HG02943 (cell line): Measurements from ENCODE around the gene USP3.
A peak's percentile ranks its signal among the peaks of the same experiment; 100 is the strongest.

Experiments
- ATAC-seq: cut with Tn5 transposase; IDR thresholded peaks from one replicate; pipeline ENCODE4 v1.9.1; 2021; ENCODE audit warnings: mild to moderate bottlenecking, low read depth, moderate library complexity; ENCODE audit not compliant: unreplicated experiment

Gene USP3

DNA sequence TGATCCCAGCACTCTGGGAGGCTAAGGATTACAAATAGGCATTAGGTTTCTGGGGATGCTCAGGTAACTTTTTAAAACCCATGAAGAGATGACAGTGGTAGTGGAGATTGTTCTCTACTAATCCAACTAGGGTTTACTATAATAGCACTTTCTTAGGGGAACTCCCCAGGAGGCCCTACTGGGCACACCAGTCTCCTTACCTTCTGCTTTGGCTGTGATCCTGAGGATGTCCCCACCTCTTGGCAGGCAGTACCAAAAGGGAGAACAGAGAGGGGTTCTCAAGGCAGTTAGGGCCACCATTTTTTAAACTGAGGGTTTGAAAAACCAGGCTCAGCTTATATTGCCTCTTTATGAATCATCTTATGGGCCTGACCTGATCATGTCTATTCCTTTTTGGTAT is 77.8 kb downstream of the USP3 start:
- no peak for ATAC-seq

DNA sequence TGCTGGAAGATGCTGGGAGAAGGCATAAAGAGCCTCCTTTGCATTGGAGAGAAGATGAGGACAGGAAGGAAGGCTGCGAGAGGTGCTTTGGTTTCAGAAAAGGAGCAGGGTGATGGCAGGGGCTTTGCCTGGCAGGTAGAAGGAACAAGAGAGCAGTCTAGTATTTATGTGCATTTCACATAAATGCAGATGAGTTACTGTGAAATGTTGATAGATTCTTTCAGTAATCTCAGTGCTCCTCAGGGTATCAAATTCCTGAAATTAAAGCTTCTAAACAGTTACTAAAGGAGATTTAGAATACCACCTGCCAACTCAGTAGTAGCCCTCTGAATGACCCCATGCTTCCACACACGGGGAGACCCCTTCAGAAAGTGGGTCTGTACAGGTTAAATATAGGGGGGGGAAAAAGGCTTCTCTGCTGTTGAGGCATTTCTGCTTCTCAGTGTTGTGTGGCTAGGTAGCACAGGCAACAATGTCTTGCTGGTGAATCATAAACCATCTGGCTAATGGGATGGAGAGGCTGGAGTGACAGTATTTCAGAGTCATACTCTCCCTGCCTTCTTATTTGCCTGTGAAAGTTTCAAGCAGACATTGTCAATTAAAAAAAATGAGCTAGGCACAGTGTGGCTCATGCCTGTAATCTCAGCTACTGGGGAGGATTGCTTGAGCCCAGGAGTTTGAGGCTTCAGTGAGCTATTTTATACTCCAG is 78.5 kb downstream of the USP3 start:
- no peak for ATAC-seq

DNA sequence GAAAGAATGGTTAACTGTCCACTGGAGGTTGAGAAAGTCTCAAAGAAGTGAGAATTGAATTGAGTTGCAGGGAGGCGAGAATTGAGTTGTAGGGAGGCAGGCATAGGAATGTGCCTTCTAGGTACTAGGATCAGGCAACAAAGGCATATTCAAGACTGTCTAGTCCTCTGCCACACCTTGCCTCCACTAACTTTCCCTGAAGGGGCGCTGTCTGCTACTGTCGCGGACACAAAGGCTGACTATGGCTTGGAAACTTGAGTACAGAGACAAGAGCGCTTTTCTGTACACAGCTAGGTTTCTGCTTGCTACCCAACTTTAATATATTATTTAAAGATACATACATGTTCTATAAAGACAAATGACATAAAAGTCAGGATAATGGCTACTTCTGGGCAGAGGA is 82.4 kb downstream of the USP3 start:
- ATAC-seq, result no peak

DNA sequence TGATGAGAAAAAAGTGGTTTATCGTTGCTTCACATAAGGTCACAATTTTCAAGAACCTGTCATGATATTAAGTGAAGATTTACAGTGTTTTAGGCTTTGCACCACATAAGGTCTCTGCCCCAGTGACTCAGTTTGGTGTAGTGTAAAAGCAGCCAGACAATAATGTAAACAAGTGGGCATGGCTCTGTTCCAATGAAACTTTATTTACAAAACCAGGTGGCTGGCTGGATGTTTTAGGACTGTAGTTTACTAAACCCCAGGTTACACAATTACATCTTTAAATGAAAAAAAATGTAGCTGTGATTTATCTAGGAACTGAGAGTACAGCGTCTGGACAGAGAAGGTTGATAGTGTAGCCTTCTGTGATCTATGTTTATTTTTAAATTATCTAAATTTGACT is 83.1 kb downstream of the USP3 start:
- ATAC-seq, result no peak

DNA sequence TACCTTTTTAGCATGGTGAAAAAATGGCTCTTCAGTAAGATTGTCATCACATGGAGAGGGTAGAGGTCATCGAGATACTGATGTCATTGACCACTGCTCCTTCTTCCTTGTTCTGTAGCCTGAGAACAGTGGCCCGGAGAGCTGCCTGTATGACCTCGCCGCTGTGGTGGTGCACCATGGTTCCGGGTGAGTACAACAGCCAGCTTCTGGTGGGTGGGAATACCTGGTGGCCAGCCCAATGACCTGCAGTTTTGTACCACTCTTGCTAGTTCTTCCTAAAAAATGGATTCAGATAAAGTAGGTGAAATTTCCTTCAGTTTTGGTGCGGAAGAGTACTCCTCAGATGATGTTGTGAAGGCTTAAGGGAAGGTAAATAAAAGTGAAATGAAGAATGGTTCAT is 84.4 kb downstream of the USP3 start:
- ATAC-seq, result no peak

DNA sequence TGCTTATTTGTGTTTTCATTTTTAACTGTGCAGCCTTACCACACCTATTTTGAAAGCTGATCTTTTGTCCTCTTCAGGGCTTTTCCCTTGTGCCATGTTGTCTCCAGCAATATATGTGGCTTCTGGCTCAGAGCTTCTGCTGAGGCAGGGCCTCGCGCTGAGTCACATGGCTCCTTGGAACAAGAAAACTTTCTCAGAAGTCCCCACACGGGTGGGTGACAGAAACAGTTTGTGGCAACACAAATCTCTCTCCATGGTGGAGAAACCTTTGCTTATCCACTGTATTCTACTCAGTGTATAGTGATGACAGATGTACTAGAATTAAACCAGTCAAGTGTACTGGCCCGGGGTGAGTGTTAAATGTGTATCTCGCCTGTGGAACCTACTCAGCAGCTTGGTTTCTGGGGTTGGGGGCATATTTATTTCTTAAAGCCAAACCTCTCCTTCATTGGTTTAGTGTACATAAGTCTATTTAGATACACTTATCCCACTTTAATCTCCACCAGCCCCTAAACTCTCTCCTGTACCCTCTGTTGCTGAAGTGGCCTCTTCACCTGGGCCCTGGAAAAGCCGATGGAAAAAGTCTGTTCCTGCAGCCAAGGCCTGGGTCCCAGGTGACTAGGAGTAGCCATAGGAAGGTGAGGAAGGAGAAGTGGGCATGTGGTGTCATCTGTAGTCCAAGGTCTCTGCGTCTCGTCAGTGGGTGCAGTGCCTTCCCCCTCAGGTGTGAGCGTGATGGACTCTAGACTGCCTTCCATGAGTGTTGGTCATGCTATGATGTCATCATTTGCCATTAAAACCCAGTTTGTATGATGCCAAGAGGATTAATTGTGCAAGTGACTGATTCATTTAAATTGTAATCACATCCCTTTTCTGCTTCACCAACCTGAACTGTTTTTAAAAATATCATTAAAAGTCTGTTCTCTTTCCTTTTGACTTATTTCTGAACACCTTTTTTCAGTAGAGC is 89.6 kb downstream of the USP3 start:
- no peak for ATAC-seq

DNA sequence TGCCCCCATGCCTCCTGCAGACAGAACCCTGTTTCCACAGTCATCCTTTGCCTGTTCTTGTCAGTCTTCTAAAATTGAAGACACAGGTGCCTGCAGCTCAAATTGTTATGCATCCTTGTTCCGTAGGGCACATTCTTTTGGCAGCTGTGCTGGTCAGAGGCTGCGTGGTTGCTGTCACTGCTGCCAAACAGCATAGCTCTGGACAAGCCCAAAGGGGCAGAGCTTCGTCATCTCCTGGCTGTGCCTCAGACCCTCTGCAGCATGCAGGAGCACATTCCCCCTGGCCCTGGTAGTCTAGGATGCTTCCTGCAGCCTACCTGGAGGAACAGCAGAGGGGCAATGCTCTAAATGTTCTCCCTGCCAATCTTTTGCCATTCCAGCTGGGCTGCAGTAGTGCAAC is 90.7 kb downstream of the USP3 start:
- ATAC-seq, result no peak

DNA sequence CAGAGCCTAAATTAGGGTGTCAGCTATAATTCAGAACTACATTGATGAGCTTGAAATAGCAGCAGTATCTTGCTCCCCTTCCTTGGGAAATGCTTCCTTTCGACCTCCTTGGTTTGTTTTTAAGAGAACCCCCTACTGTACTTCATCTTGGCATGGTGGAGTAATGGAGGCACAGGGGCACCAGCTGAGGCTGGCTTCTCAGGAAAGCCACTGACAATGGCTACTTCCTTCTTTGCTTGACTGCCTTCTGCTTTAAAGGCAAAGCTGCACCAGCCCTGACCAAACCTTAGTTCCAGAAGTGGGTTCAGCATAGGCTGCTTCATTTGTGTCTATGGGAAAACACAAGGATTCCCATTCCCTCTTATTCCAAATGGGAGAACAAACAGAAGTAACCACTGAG is 91.3 kb downstream of the USP3 start:
- ATAC-seq, result no peak

DNA sequence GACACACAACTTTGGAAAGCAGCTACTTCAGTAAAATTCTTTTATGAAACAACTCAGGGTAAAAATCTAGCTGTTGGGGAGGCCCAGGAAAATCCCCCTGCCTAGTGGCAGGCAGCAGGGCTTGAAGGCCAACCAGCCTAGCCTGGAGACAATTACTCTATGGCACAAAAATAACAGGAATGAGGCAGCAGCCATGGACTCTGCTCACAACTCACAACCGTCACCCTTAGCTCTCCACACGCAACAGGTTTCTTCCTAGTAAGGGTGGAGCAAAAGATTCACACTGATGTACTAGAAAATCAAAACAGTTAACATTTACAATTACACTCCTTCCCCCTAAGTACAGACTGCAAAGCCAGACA is 92.3 kb downstream of the USP3 start:
- ATAC-seq, result no peak

DNA sequence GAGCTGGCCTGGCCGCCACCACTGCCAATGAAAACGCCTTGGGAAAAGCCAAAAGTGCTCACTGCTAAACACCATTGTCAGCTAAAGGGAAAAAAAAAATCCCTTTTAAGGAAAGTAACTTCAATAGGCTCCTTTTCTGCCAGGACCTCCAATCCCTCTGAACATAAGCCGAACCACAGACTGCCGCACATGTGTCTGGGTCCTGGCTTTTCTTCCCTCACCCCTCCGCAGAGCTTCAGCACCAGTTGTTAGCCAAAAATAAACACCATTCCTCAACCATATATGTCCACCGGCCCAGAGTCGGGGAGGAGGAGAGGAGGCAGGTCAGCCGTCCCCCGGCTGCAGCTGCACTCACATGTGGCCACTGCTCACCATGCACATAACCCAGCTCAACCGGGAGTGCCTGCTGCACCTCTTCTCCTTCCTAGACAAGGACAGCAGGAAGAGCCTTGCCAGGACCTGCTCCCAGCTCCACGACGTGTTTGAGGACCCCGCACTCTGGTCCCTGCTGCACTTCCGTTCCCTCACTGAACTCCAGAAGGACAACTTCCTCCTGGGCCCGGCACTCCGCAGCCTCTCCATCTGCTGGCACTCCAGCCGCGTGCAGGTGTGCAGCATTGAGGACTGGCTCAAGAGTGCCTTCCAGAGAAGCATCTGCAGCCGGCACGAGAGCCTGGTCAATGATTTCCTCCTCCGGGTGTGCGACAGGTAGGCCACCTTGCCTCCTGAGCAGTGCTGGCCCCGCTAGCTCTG is 92.8 kb downstream of the USP3 start, which contains the start of gene FBXL22:
FBXL22 (plus strand) TSS at position 350 of the 753 bp plus-strand sequence; CDS start at position 356, 6 bp downstream.
- ATAC-seq, result no peak

DNA sequence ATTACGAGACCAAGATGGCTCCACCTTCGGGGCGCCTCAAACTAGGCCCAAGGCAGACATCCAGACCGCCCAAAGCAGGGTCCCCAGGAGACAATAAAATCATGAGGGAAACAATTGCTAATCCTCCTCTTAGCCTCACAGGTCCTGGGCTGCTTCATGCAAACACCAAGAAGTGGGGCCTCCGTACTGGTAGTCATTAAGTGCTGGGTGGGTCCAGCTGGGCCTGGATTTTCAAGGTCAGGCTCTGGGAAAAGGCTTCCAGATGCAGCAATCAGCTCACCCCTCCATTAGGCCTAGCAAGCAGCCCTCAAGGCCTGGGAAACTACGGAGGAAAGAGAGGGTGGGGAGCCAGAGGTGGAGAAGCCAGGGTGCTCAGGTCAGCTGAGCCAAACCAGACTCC is 93.4 kb downstream of the USP3 start:
- ATAC-seq, result no peak

DNA sequence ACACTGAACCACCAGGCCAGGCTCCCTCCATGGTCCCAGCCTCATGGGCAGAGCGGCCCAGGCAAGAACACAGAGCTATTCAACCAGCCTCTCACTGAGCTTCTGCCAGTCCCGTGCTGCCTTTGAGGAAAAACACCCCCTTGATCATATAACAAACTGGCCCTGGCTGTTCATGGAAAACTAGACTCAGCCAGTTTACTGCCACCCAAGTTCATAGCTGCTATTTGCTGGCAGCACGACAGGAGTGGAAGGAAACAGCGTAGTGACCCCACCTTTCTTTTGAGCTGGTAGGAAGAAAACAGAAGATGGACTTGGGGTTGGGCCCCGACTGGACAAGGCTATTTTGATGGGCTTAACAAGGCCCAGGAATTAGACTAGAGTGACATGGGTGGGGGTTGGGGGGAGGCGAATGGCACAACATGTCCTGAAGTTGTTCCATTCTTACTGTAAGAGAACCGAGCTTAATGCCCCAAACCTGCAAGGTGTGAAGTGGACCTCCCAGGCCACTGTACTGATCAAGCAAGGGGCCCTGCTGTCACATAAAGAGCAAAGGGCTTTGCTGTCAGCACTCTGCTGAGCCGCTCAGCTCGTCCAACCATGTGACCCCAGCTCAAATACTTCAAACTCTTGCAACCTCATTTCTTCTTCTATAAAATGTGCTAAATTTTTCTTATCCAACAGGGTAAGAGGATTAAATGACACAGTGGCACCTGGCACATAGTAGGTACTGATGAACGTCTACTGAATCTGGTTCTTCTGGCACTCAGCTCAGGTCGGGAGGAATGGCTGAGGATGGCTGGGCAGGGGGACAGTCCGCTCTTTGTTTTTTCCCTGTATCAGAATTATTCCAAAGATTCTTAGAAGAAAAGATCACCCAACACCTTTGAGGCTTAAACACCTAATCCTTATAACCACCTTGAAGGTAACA is 94.3 kb downstream of the USP3 start:
- ATAC-seq, result no peak

DNA sequence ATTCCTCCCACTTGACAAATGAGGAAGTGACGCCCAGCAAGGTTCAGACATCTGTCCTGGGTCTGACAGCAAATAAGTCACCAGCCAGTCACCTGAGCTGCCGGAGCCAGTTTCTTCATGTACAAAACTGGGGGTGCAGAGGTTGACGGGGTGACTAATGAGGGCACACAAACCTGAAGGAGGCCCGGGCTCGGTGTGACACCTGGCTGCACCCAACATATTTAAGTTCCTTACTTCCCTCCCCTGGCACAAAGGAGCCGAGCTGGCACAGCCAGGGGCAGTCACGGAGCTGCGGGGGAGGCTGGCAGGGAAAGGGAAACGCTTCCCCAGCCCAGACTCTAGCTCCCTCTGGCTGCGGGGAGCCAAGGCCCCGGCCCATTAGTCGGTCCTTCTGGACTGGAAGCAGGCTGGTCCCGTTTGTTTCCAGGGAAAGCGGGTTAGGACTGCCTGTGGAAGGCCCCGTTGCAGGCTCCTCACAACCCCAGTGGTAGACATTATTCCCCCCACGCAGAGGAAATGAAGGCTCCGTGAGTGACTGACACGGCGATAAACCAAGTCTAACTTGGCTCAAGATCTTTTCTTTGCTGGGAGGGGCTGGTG is 95.1 kb downstream of the USP3 start:
- no peak for ATAC-seq

DNA sequence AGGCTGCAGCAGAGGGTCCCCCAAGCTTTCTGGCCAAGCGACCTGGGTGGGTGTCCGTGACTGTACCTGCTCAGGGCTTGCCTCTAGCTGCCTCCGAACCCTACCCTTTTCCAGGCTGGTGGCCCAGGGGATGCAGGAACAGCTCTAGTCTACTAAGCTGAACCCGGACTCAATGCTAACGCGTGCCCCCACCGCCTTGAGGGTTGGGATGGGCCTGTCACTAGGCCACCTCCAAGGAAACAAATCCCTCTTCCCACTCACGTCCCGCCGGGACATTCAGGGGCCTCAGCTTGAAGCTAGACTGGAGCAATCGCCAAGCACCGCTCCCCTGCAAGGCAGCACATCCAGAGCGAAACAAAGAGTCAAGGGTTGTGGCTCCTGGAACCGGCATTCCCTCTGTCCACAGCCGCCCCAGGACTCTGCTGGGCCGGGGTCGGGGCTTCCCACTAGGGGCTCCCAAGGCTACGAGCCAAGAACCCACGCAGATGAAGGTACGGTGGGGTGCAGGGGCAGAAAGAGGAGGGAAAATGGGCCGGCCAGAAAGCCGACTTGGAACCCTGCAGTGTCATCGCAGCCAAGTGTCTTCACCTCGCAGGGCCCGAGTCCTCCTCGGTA is 95.7 kb downstream of the USP3 start:
- ATAC-seq, result no peak

DNA sequence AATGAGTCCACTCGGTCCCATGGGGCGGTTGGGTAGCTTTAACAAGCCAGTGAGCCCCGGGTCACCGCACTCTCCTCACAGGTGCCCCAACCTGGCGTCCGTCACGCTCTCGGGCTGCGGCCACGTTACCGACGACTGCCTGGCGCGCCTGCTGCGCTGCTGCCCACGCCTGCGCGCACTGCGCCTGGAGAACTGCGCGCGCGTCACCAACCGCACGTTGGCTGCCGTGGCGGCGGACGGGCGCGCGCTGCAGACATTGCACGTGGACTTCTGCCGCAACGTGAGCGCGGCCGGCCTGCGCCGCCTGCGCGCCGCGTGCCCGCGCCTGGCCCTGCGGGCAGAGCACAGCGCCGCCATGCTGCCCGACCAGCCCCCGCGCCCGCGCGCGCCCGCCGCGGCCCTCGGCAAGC is 96.2 kb downstream of the USP3 start:
- peak; percentile 62 for ATAC-seq

DNA sequence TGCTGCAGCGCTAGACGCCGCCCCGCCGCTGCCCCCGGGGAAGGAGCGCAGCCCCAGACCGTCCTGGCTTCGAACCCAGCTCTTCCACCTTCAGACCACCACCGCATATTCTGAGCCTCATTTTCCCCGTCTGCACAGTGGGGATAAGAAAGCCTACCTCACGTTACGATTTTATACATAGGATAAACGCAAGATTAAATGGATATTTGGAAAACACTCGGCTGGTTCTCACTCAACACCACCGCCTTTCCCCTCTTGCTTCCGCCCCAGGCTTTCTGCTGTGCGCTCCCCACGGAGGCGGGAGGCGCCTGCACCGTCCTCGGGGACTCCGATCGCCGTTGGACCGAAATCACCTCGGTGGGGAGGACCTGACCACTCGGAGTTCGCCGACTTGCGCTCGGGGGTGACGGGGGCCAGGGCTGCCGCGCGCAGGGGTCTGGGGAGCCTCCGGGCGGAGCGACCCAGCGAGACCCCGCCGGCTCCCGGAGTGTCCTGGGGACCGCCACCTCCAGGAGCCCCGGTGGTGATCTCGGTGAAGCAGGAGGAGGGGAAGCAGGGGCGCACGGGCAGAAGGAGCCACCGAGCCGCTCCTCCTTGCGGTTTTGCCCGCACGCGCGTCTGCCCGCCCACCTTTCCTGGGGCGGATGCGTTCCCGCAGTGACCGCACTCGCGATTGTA is 96.8 kb downstream of the USP3 start:
- ATAC-seq, result peak; percentile 22

DNA sequence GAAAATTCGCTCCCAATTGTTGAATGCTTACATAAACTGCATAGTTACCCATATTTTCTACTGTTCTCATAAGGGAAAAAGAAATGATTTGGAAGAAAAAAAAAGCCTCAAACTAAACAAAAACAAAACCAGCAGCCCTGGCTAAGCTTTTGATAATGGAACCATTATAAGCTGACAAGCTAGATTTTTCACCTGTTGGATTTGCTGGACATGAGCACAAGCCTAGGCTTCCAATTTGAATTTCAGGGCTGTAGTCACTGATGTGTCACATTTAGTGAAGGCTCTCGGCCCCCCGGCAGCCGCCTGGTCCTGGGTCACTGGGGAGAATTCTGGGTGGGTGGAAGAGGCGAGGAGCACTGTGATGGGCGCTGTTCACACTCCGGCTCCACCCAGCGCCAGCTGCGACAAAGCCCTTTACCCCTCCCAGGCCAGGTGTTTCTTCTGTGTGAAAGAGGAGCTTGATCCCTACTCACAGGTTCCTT is 97.4 kb downstream of the USP3 start:
- ATAC-seq, result no peak

DNA sequence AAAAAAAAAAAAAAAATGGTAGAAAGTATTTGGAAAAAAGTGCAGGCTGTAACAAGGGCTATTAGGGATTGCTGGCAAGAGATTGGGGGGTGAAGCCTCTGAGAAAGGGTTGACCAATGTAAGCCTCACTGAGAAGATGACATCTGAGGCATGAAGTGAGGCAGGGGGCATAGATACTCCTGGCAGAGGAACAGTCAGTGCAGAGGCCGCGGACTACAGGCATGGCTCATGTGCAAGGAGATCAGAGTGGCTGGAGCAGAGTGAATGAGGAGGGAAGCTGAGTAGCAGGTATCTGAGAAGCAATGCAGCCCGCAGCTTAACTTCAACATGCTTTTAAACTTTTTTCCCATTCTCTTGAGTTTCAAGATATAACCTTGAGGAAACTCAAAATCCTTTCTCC is 98.2 kb downstream of the USP3 start:
- no peak for ATAC-seq
